Common myeloid progenitor, CD34-positive (primary cell): ENCODE measurements around the gene TRDMT1.

Source experiments
- CTCF ChIA-PET: fragments of 350-600 bp; sonication (Branson Sonifier 250); formaldehyde crosslinking; loops from one replicate; lab custom pipeline; 2021; ENCODE audit warnings: antibody characterized with exemption; lab: Charles Lee
- POLR2A ChIA-PET: fragments of 350-600 bp; sonication (Branson Sonifier 250); formaldehyde crosslinking; loops from one replicate; lab custom pipeline; 2021; ENCODE audit warnings: antibody characterized with exemption; lab: Charles Lee
- DNase-seq, 3 donors: peaks; one replicate each; pipeline versions ENCODE4 v3.0.0 to v3.0.0-alpha.2; 2013
- H3K27ac ChIP-seq, 2 experiments: 1 replicate in 1 of 2; 2 replicates in 1 of 2; pipeline ENCODE4 v1.7.0; 2013; ENCODE audit warnings: inconsistent platforms in 2 of 2, low read length in 2 of 2, mild to moderate bottlenecking in 2 of 2, low read depth in 1 of 2, moderate library complexity in 1 of 2; ENCODE audit not compliant: severe bottlenecking in 2 of 2, insufficient read depth in 1 of 2, poor library complexity in 1 of 2
- H3K27me3 ChIP-seq, 5 experiments: replicated peaks in 2 of 5; 1 replicate in 3 of 5; 2 replicates in 2 of 5; pipeline versions ENCODE4 v1.6.1 to v1.7.0; 2013; ENCODE audit warnings: low read length in 4 of 5, mild to moderate bottlenecking in 2 of 5, moderate library complexity in 2 of 5, inconsistent platforms in 1 of 5; ENCODE audit not compliant: insufficient read depth in 5 of 5, control insufficient read depth in 4 of 5
- H3K36me3 ChIP-seq, 4 experiments: 1 replicate in 2 of 4; 2 replicates in 2 of 4; pipeline versions ENCODE4 v1.6.1 to v1.7.0; 2013; ENCODE audit warnings: low read length in 3 of 4, control low read depth in 1 of 4, mild to moderate bottlenecking in 1 of 4; ENCODE audit not compliant: control insufficient read depth in 4 of 4, insufficient read depth in 4 of 4
- H3K4me1 ChIP-seq, 4 experiments: 1 replicate in 3 of 4; 2 replicates in 1 of 4; pipeline versions ENCODE4 v1.6.1 to v1.7.1; 2013; ENCODE audit warnings: low read length in 3 of 4, mild to moderate bottlenecking in 3 of 4, control low read depth in 1 of 4, inconsistent platforms in 1 of 4, moderate library complexity in 1 of 4; ENCODE audit not compliant: control insufficient read depth in 4 of 4, insufficient read depth in 4 of 4; ENCODE audit errors: control extremely low read depth in 1 of 4
- H3K4me3 ChIP-seq, 7 experiments: 1 replicate in 4 of 7; 2 replicates in 3 of 7; pipeline versions ENCODE4 v1.5.1 to v1.7.0; 2013; ENCODE audit warnings: mild to moderate bottlenecking in 7 of 7, low read length in 6 of 7, moderate library complexity in 6 of 7, inconsistent platforms in 2 of 7, low read depth in 2 of 7, control low read depth in 1 of 7; ENCODE audit not compliant: insufficient read depth in 4 of 7, control insufficient read depth in 1 of 7; ENCODE audit errors: extremely low read depth in 1 of 7
- H3K9me3 ChIP-seq, 5 experiments: 1 replicate in 4 of 5; 2 replicates in 1 of 5; pipeline versions ENCODE4 v1.6.1 to v1.7.1; 2013; ENCODE audit warnings: low read length in 4 of 5, mild to moderate bottlenecking in 2 of 5, inconsistent platforms in 1 of 5, low read depth in 1 of 5, moderate library complexity in 1 of 5; ENCODE audit not compliant: control insufficient read depth in 4 of 5, insufficient read depth in 2 of 5; ENCODE audit errors: control extremely low read depth in 1 of 5
- WGBS: methylation state at CpG from one replicate; pipeline ENCODE4 v1.1.5; 2013; ENCODE audit not compliant: insufficient coverage; 5-methylcytosine and 5-hydroxymethylcytosine counted together

The TRDMT1 gene

GRCh38 chr10:17174626-17175025, 26.8 kb downstream of the TRDMT1 start:
- peaks cover 3 to 18% (median 7%) of the 10 kb centered on the region in 4 experiments for H3K4me1 ChIP-seq
- no peak overlapping the region for H3K27ac ChIP-seq
- POLR2A ChIA-PET: no interaction called here
- no peak overlapping the region for H3K4me3 ChIP-seq
- H3K36me3 ChIP-seq: peaks cover 0 to 6% (median 0%) of the 10 kb centered on the region in 4 experiments
- CTCF ChIA-PET: interaction anchor here (0.7 to 1.5 kb wide), 4 partner anchors 8 to 52 kb away, joined by 3 to 5 read pairs (median 4); no protein-coding TSS in a partner anchor
- no peak for DNase-seq
- no peaks in the 10 kb centered on the region for H3K27me3 ChIP-seq
- no peaks in the 10 kb centered on the region for H3K9me3 ChIP-seq

- ChIA-PET CTCF (no interaction called here), POLR2A (no interaction called here)
- Histone ChIP-seq H3K27ac (no peak overlapping the region), H3K36me3 (peaks cover 0 to 6% (median 0%) of the 10 kb centered on the region in 4 experiments), H3K27me3 (no peaks in the 10 kb centered on the region), H3K4me3 (no peak overlapping the region), H3K9me3 (no peaks in the 10 kb centered on the region), H3K4me1 (peaks cover 5 to 24% (median 11%) of the 10 kb centered on the region in 4 experiments)
- no peak for DNase-seq
- 100% methylated on average over 3 of the region's 4 CpGs for WGBS
These were observed 30.3 kb downstream of the TRDMT1 start for GRCh38 chr10:17171141-17171641.

GRCh38 chr10:17169803-17170202, 31.7 kb downstream of the TRDMT1 start:
- ChIA-PET POLR2A (no interaction called here), CTCF (no interaction called here)
- no peak for DNase-seq
- H3K4me3 ChIP-seq: no peak overlapping the region
- WGBS: 92% methylated on average over 2 of the region's 4 CpGs
- no peaks in the 10 kb centered on the region for H3K9me3 ChIP-seq
- H3K27me3 ChIP-seq: no peaks in the 10 kb centered on the region
- H3K4me1 ChIP-seq: peaks cover 0 to 12% (median 5%) of the 10 kb centered on the region in 4 experiments
- no peak overlapping the region for H3K27ac ChIP-seq
- H3K36me3 ChIP-seq: peaks cover 0 to 6% (median 0%) of the 10 kb centered on the region in 4 experiments

GRCh38 chr10:17166699-17167098, 34.8 kb downstream of the TRDMT1 start:
- Histone ChIP-seq H3K9me3 (no peaks in the 10 kb centered on the region), H3K36me3 (peaks cover 0 to 6% (median 1%) of the 10 kb centered on the region in 4 experiments), H3K4me1 (peaks cover 0 to 12% (median 5%) of the 10 kb centered on the region in 4 experiments), H3K4me3 (no peak overlapping the region), H3K27me3 (no peaks in the 10 kb centered on the region), H3K27ac (no peak overlapping the region)
- CTCF ChIA-PET: interaction anchor here (1.0 to 1.8 kb wide), 6 partner anchors 9 to 275 kb away, joined by 3 to 5 read pairs (median 3); no protein-coding TSS in a partner anchor
- DNase-seq: no peak
- WGBS: 100% methylated on average over 3 of the region's 3 CpGs
- POLR2A ChIA-PET: no interaction called here

GRCh38 chr10:17162828-17163227, 38.6 kb downstream of the TRDMT1 start:
- Histone ChIP-seq H3K4me1 (no peaks in the 10 kb centered on the region), H3K27ac (no peak overlapping the region), H3K36me3 (peaks cover 0 to 3% (median 1%) of the 10 kb centered on the region in 4 experiments), H3K27me3 (no peaks in the 10 kb centered on the region), H3K4me3 (no peak overlapping the region), H3K9me3 (no peaks in the 10 kb centered on the region)
- ChIA-PET POLR2A (no interaction called here), CTCF (no interaction called here)
- no peak for DNase-seq
- WGBS: 100% methylated on average over 1 of the region's 2 CpGs

- DNase-seq: no peak
- H3K27ac ChIP-seq: no peak overlapping the region
- H3K27me3 ChIP-seq: no peaks in the 10 kb centered on the region
- CTCF ChIA-PET: no interaction called here
- H3K4me1 ChIP-seq: no peaks in the 10 kb centered on the region
- H3K36me3 ChIP-seq: peaks cover 0 to 3% (median 1%) of the 10 kb centered on the region in 4 experiments
- no peaks in the 10 kb centered on the region for H3K9me3 ChIP-seq
- H3K4me3 ChIP-seq: no peak overlapping the region
- WGBS: 50% methylated on average over 2 of the region's 3 CpGs
- POLR2A ChIA-PET: no interaction called here
These were observed 39.7 kb downstream of the TRDMT1 start for GRCh38 chr10:17161775-17162174.

- Histone ChIP-seq H3K4me3 (no peak overlapping the region), H3K27me3 (no peaks in the 10 kb centered on the region), H3K36me3 (peaks cover 0 to 5% (median 3%) of the 10 kb centered on the region in 4 experiments), H3K9me3 (no peaks in the 10 kb centered on the region), H3K4me1 (peaks cover 0 to 3% (median 1%) of the 10 kb centered on the region in 4 experiments), H3K27ac (no peak overlapping the region)
- ChIA-PET CTCF (no interaction called here), POLR2A (no interaction called here)
- no CpG with 5 or more reads among the region's 2 CpGs for WGBS
- DNase-seq: no peak
These were observed 44.4 kb downstream of the TRDMT1 start for GRCh38 chr10:17157024-17157423.
